ENCODE results near the gene MYLK.

- TF ChIP-seq POLR2AphosphoS5 (IDR thresholded peaks at IDR 0.05; ENCODE audit: low read depth, low read length) (no peak), SIN3A (IDR thresholded peaks at IDR 0.05; ENCODE audit: borderline replicate concordance, insufficient read depth, low read length) (no peak)
These were observed 278.3 kb downstream of the MYLK start for GRCh38 chr3:123605789-123606234.

Measured in PFSK-1 (cell line).